WERI-Rb-1 (cell line): Measurements from ENCODE around the gene CLIP2.
"Not testable (repeated sequence)": the region's sequence is repeated elsewhere in the genome, so short reads cannot be mapped to it uniquely, and the experiment has no call there.

ENCODE experiments used
- DNase-seq: peaks from one replicate; pipeline ENCODE4 v3.0.0-alpha.2; 2020
- H3K27ac ChIP-seq: fragments of 250-450 bp; sonication (Bioruptor Pico); 2 replicates; pipeline ENCODE4 v1.5.1; 2020; ENCODE audit warnings: mild to moderate bottlenecking, moderate library complexity
- H3K27me3 ChIP-seq: fragments of 250-450 bp; sonication (Bioruptor Pico); 2 replicates; pipeline ENCODE4 v1.5.1; 2021; ENCODE audit warnings: mild to moderate bottlenecking, low read depth, moderate library complexity; ENCODE audit not compliant: insufficient read depth, severe bottlenecking
- H3K36me3 ChIP-seq: fragments of 250-450 bp; sonication (Bioruptor Pico); 2 replicates; pipeline ENCODE4 v1.5.1; 2020; ENCODE audit warnings: mild to moderate bottlenecking, moderate library complexity
- H3K4me3 ChIP-seq: 2 replicates; pipeline ENCODE4 v1.5.1; 2011; ENCODE audit warnings: low read depth, mild to moderate bottlenecking, control low read depth, low read length
- H3K9me3 ChIP-seq: fragments of 250-450 bp; sonication (Bioruptor Pico); 2 replicates; pipeline ENCODE4 v1.5.1; 2021; ENCODE audit warnings: mild to moderate bottlenecking, moderate library complexity; ENCODE audit not compliant: severe bottlenecking
- CTCF ChIP-seq: IDR thresholded peaks from 2 replicates; pipeline ENCODE4 v1.5.1; 2011; ENCODE audit warnings: low read depth, mild to moderate bottlenecking, control low read depth, inconsistent platforms, low read length

CLIP2 gene

GRCh38 chr7:74345970-74346369 is 56.8 kb downstream of the CLIP2 start:
- Histone ChIP-seq H3K4me3 (no peak overlapping the region), H3K27me3 (no peaks in the 10 kb centered on the region), H3K36me3 (no peaks in the 10 kb centered on the region), H3K9me3 (no peaks in the 10 kb centered on the region), H3K27ac (no peak overlapping the region)
- no peak for TF ChIP-seq CTCF
- DNase-seq = no peak

- no peak overlapping the region for H3K27ac ChIP-seq
- no peak for DNase-seq
- no peaks in the 10 kb centered on the region for H3K36me3 ChIP-seq
- no peaks in the 10 kb centered on the region for H3K27me3 ChIP-seq
- TF ChIP-seq CTCF = no peak
- no peaks in the 10 kb centered on the region for H3K9me3 ChIP-seq
- H3K4me3 ChIP-seq = no peak overlapping the region
These were observed 60.4 kb downstream of the CLIP2 start for GRCh38 chr7:74349621-74350020.

- Histone ChIP-seq H3K27me3 (no peaks in the 10 kb centered on the region), H3K36me3 (no peaks in the 10 kb centered on the region), H3K27ac (no peak overlapping the region), H3K9me3 (no peaks in the 10 kb centered on the region), H3K4me3 (no peak overlapping the region)
- DNase-seq = no peak
- no peak for TF ChIP-seq CTCF
These were observed 61.5 kb downstream of the CLIP2 start for GRCh38 chr7:74350751-74351150.

- Histone ChIP-seq H3K9me3 (no peaks in the 10 kb centered on the region), H3K27ac (no peak overlapping the region), H3K27me3 (no peaks in the 10 kb centered on the region), H3K4me3 (no peak overlapping the region), H3K36me3 (no peaks in the 10 kb centered on the region)
- no peak for TF ChIP-seq CTCF
- no peak for DNase-seq
These were observed 62.6 kb downstream of the CLIP2 start for GRCh38 chr7:74351836-74352235.

- H3K36me3 ChIP-seq, H3K4me3 ChIP-seq, H3K27ac ChIP-seq, H3K9me3 ChIP-seq, H3K27me3 ChIP-seq, DNase-seq: not testable (repeated sequence)
These were observed 63.4 kb downstream of the CLIP2 start for GRCh38 chr7:74352551-74353138.

- Histone ChIP-seq H3K27ac (no peak overlapping the region), H3K4me3 (no peak overlapping the region), H3K36me3 (no peaks in the 10 kb centered on the region), H3K27me3 (no peaks in the 10 kb centered on the region), H3K9me3 (no peaks in the 10 kb centered on the region)
- TF ChIP-seq CTCF = no peak
- no peak for DNase-seq
These were observed 64.8 kb downstream of the CLIP2 start for GRCh38 chr7:74354009-74354408.
